ENCODE data around the gene RARB. TPM values are rescaled to one million over a fixed set of nuclear protein-coding genes. Genes with fewer than 3 reads are reported as not detected.
A peak's percentile ranks its signal among the peaks of the same experiment; 100 is the strongest.

Gene RARB
- total and polyA plus RNA-seq, 7 donors, result 1.2 to 18.5 (median 8.3) TPM

DNA sequence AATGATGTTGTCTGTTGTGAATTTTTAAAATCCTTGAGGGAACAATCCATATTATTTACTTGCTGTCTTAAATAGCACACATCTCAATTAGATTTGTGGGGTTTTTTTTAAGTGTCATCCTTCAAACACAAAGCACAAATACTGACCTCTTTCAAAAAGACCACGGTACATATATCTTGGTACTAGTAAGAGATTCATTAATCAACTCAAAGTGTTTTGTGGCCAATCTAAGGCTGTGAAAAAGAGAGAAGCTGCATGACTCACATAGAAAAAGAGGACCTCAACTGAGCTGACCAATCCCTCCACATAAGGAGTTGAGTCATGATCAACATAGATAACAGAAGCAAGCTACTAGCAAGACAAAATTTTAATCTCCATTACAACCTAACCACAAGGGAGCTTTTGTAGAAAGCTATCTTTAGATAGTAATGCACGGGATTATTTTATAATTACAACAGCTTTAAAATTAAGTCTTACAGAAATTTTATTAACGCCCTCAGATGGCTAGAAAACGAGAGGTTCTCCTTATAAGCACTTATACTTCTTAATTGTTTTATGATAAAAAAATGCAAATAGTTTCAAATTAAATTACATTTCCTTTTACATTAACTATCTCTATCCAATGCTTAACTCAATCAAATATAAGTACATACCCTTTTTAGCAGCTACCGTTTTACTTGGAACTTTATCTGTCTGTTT, 176.2 kb downstream of the RARB start:
- H3K27me3 ChIP-seq, result no peaks in the 10 kb centered on the region

GRCh38 chr3:25610167-25610566, 182.1 kb downstream of the RARB start:
- H3K4me1 ChIP-seq, result no peaks in the 10 kb centered on the region
- intact Hi-C loops (cut with DNase I), result no loop called here
- H3K36me3 ChIP-seq, result peaks cover 19 to 100% (median 42%) of the 10 kb centered on the region in 4 donors
- no peak for DNase-seq
- no peaks in the 10 kb centered on the region for H3K27me3 ChIP-seq
- H3K4me3 ChIP-seq, result no peak overlapping the region
- H3K9me3 ChIP-seq, result no peaks in the 10 kb centered on the region
- WGBS, 2 donors, result 93 to 98% methylated on average over 1 of the region's 1 CpG
- H3K27ac ChIP-seq, result no peak overlapping the region
- TF ChIP-seq POLR2A (IDR thresholded peaks at IDR 0.05), result no peak
- TF ChIP-seq POLR2AphosphoS5 (IDR thresholded peaks at IDR 0.05), result no peak
- TF ChIP-seq, protein P1, sequence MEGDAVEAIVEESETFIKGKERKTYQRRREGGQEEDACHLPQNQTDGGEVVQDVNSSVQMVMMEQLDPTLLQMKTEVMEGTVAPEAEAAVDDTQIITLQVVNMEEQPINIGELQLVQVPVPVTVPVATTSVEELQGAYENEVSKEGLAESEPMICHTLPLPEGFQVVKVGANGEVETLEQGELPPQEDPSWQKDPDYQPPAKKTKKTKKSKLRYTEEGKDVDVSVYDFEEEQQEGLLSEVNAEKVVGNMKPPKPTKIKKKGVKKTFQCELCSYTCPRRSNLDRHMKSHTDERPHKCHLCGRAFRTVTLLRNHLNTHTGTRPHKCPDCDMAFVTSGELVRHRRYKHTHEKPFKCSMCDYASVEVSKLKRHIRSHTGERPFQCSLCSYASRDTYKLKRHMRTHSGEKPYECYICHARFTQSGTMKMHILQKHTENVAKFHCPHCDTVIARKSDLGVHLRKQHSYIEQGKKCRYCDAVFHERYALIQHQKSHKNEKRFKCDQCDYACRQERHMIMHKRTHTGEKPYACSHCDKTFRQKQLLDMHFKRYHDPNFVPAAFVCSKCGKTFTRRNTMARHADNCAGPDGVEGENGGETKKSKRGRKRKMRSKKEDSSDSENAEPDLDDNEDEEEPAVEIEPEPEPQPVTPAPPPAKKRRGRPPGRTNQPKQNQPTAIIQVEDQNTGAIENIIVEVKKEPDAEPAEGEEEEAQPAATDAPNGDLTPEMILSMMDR (IDR thresholded peaks at IDR 0.05), result no peak
- no peak for TF ChIP-seq EP300 (IDR thresholded peaks at IDR 0.05)

More for the DNA sequence above, 176.2 kb downstream of the RARB start:
- no peak overlapping the region for H3K4me3 ChIP-seq
- TF ChIP-seq, protein P1 (IDR thresholded peaks at IDR 0.05), result no peak
- TF ChIP-seq POLR2AphosphoS5 (IDR thresholded peaks at IDR 0.05), result no peak
- TF ChIP-seq EP300 (IDR thresholded peaks at IDR 0.05), result no peak
- TF ChIP-seq POLR2A (IDR thresholded peaks at IDR 0.05), result no peak
- H3K9me3 ChIP-seq, result no peaks in the 10 kb centered on the region
- DNase-seq, result no peak
- peaks cover 14 to 82% (median 19%) of the 10 kb centered on the region in 4 donors for H3K36me3 ChIP-seq
- peaks cover 0 to 6% (median 1%) of the 10 kb centered on the region in 4 donors for H3K4me1 ChIP-seq
- H3K27ac ChIP-seq, result peak overlapping the region in 1 of 4 donors; percentile 7
- intact Hi-C loops (cut with DNase I), result no loop called here
- 82 to 86% methylated on average over 5 of the region's 5 CpGs for WGBS, 2 donors

- H3K27ac ChIP-seq, result no peak overlapping the region
- no peak for TF ChIP-seq POLR2AphosphoS5 (IDR thresholded peaks at IDR 0.05)
- TF ChIP-seq, protein P1 (IDR thresholded peaks at IDR 0.05), result no peak
- no peaks in the 10 kb centered on the region for H3K27me3 ChIP-seq
- intact Hi-C loops (cut with DNase I), result no loop called here
- peaks cover 19 to 100% (median 42%) of the 10 kb centered on the region in 4 donors for H3K36me3 ChIP-seq
- no peak overlapping the region for H3K4me3 ChIP-seq
- no peaks in the 10 kb centered on the region for H3K4me1 ChIP-seq
- H3K9me3 ChIP-seq, result no peaks in the 10 kb centered on the region
- DNase-seq, result no peak
These were observed 182.7 kb downstream of the RARB start for GRCh38 chr3:25610779-25611178.

GRCh38 chr3:25611193-25611592, 183.1 kb downstream of the RARB start:
- 97 to 98% methylated on average over 5 of the region's 5 CpGs for WGBS, 2 donors

More at GRCh38 chr3:25611193-25611592, 183.1 kb downstream of the RARB start:
- no peak overlapping the region for H3K4me3 ChIP-seq
- no peaks in the 10 kb centered on the region for H3K4me1 ChIP-seq
- no peaks in the 10 kb centered on the region for H3K9me3 ChIP-seq
- no peaks in the 10 kb centered on the region for H3K27me3 ChIP-seq
- H3K27ac ChIP-seq, result no peak overlapping the region
- no peak for DNase-seq
- TF ChIP-seq POLR2A (IDR thresholded peaks at IDR 0.05) (no peak), EP300 (IDR thresholded peaks at IDR 0.05) (no peak)
- TF ChIP-seq, protein P1 (IDR thresholded peaks at IDR 0.05), result no peak
- intact Hi-C loops (cut with DNase I), result no loop called here
- H3K36me3 ChIP-seq, result peaks cover 19 to 100% (median 42%) of the 10 kb centered on the region in 4 donors
